Measurements from ENCODE around the gene EHMT2. TPM values are rescaled to one million over a fixed set of nuclear protein-coding genes. Genes with fewer than 3 reads are reported as not detected.

The EHMT2 gene
- total and polyA plus RNA-seq, 4 donors = 7.9 to 21.4 (median 10.6) TPM

GRCh38 chr6:31946370-31946885, 48.9 kb upstream of the EHMT2 start:
- TF ChIP-seq ATF3 (IDR thresholded peaks at IDR 0.05) = no peak
- 32% methylated on average over 11 of the region's 11 CpGs for WGBS
- no peak for DNase-seq (ENCODE audit: low spot score)
- Histone ChIP-seq H3K9me3 (ENCODE audit: control insufficient read depth in 4 of 4, low read length in 3 of 4) (no peaks in the 10 kb centered on the region), H3K27ac (ENCODE audit: low read depth in 1 of 2, low read length in 2 of 2) (peak overlapping the region; percentile 71 to 93), H3K27me3 (ENCODE audit: control insufficient read depth in 4 of 4, insufficient read depth in 4 of 4, low read length in 3 of 4) (no peaks in the 10 kb centered on the region), H3K9ac (ENCODE audit: low read depth in 1 of 2, low read length in 2 of 2) (peak overlapping the region; percentile 80 to 96), H3K4me1 (ENCODE audit: control insufficient read depth in 4 of 4, insufficient read depth in 4 of 4, low read length in 3 of 4) (peaks cover 7 to 59% (median 34%) of the 10 kb centered on the region in 4 donors), H3K36me3 (ENCODE audit: control insufficient read depth in 4 of 4, insufficient read depth in 3 of 4, low read depth in 1 of 4, low read length in 3 of 4) (peaks cover 2 to 51% (median 40%) of the 10 kb centered on the region in 4 donors), H3K4me3 (ENCODE audit: low read depth in 1 of 3, low read length in 3 of 3) (peak overlapping the region; percentile 64 to 97 (median 81))

GRCh38 chr6:31945507-31946369, 48.2 kb upstream of the EHMT2 start, which contains the start of gene CFB:
Gene CFB (plus strand): TSS chr6:31946095. CDS start chr6:31946222, 127 bp downstream.
- H3K27ac ChIP-seq (ENCODE audit: low read depth in 1 of 2, low read length in 2 of 2) = peak within 1 kb of the TSS; percentile 78 to 93
- no peaks in the 10 kb centered on the region for H3K9me3 ChIP-seq (ENCODE audit: control insufficient read depth in 4 of 4, low read length in 3 of 4)
- H3K4me3 ChIP-seq (ENCODE audit: low read depth in 1 of 3, low read length in 3 of 3) = peak within 1 kb of the TSS; percentile 64 to 97 (median 81)
- TF ChIP-seq NR2F2 (IDR thresholded peaks at IDR 0.05) (peak; percentile 89), JUND (IDR thresholded peaks at IDR 0.05) (peak; percentile 89 to 90), FOXA2 (IDR thresholded peaks at IDR 0.05) (peak; percentile 90), FOXA1 (IDR thresholded peaks at IDR 0.05) (peak; percentile 94), SP1 (IDR thresholded peaks at IDR 0.05) (peak; percentile 100), RAD21 (IDR thresholded peaks at IDR 0.05) (peak; percentile 55 to 68), RXRA (IDR thresholded peaks at IDR 0.05) (peak; percentile 99), HNF4G (IDR thresholded peaks at IDR 0.05) (peak; percentile 99), MAX (IDR thresholded peaks at IDR 0.05) (peak; percentile 94), ATF3 (IDR thresholded peaks at IDR 0.05) (peak; percentile 82), GABPA (IDR thresholded peaks at IDR 0.05 in 1 of 2, conservative IDR thresholded peaks at IDR 0.05 in 1 of 2) (peak; percentile 34 to 82), EGR1 (IDR thresholded peaks at IDR 0.05; ENCODE audit: low read depth in 2 of 2) (peak; percentile 79 to 87), HNF4A (conservative IDR thresholded peaks at IDR 0.05) (peak; percentile 99), REST (IDR thresholded peaks at IDR 0.05) (peak; percentile 90), TAF1 (conservative IDR thresholded peaks at IDR 0.05) (peak; percentile 94), CTCF (IDR thresholded peaks at IDR 0.05; ENCODE audit: low read depth, low read length, missing input control) (no peak), YY1 (IDR thresholded peaks at IDR 0.05) (peak; percentile 84), ZBTB33 (IDR thresholded peaks at IDR 0.05) (peak; percentile 94)
- peak; percentile 68 for DNase-seq (ENCODE audit: low spot score)
- no peaks in the 10 kb centered on the region for H3K27me3 ChIP-seq (ENCODE audit: control insufficient read depth in 4 of 4, insufficient read depth in 4 of 4, low read length in 3 of 4)
- peak within 1 kb of the TSS; percentile 80 to 96 for H3K9ac ChIP-seq (ENCODE audit: low read depth in 1 of 2, low read length in 2 of 2)
- H3K4me1 ChIP-seq (ENCODE audit: control insufficient read depth in 4 of 4, insufficient read depth in 4 of 4, low read length in 3 of 4) = peaks cover 7 to 59% (median 34%) of the 10 kb centered on the region in 4 donors
- peaks cover 2 to 52% (median 36%) of the 10 kb centered on the region in 4 donors for H3K36me3 ChIP-seq (ENCODE audit: control insufficient read depth in 4 of 4, insufficient read depth in 3 of 4, low read depth in 1 of 4, low read length in 3 of 4)
- 15% methylated on average over 11 of the region's 11 CpGs for WGBS

Data from liver (tissue), 9 donors.